ENCODE results near the gene USP26.
"Not testable (repeated sequence)": the region's sequence is repeated elsewhere in the genome, so short reads cannot be mapped to it uniquely, and the experiment has no call there.

The USP26 gene

GRCh38 chrX:132986556-132986955 is 110.4 kb downstream of the USP26 start:
- no peak for TF ChIP-seq CTCF (IDR thresholded peaks at IDR 0.05; ENCODE audit: control insufficient read depth, extremely low read depth, insufficient read depth)
- DNase-seq (ENCODE audit: low read depth) = no peak
- H3K4me3 ChIP-seq (ENCODE audit: low read depth, low read length) = no peak overlapping the region

GRCh38 chrX:132984058-132984650 is 112.8 kb downstream of the USP26 start:
- H3K4me3 ChIP-seq (ENCODE audit: low read depth, low read length) = no peak overlapping the region
- no peak for DNase-seq (ENCODE audit: low read depth)
- TF ChIP-seq CTCF (IDR thresholded peaks at IDR 0.05; ENCODE audit: control insufficient read depth, extremely low read depth, insufficient read depth) = no peak

GRCh38 chrX:132983496-132983895 is 113.4 kb downstream of the USP26 start:
- TF ChIP-seq CTCF (IDR thresholded peaks at IDR 0.05; ENCODE audit: control insufficient read depth, extremely low read depth, insufficient read depth) = no peak
- H3K4me3 ChIP-seq (ENCODE audit: low read depth, low read length) = no peak overlapping the region
- DNase-seq (ENCODE audit: low read depth) = no peak

- DNase-seq (ENCODE audit: low read depth); H3K4me3 ChIP-seq (ENCODE audit: low read depth, low read length): not testable (repeated sequence)
Measured at GRCh38 chrX:132980035-132980434, 116.9 kb downstream of the USP26 start.

All from LNCaP clone FGC (cell line).